Measurements from ENCODE around the gene NRAP. TPM values are rescaled to one million over a fixed set of nuclear protein-coding genes. Genes with fewer than 3 reads are reported as not detected.

Gene NRAP
- total and polyA plus RNA-seq, 2 experiments from 2014 or later: not detected

DNA sequence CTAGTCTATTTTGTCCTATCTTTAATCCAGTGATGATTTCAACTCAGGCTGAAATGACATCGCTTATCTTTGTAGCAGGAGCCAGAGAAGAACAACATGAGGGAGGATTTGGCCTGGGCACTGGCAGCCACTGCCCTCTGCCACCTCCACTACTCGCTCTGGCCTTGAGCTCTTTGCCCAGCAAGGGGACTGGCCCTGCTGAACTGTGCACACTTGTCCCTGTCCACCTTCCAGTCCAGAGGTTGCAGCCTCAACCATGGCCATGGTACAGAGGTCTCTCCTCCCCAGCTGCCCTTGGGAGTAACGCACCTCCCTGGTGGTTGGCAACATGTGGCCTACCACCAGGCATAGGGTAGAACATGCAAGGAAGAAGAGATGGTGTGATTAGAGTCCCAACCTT is 102.6 kb downstream of the NRAP start:
- H4K20me1 ChIP-seq (replicated peaks; ENCODE audit: insufficient read depth): peaks cover 21% of the 10 kb centered on the region; the same call in 1 of the 2 replicates
- Mint-ChIP-seq H3K4me3 (no peak overlapping the region), H3K36me3 (ENCODE audit: low read depth) (no peaks in the 10 kb centered on the region; the same call in 2 of the 3 replicates), H3K9me3 (no peaks in the 10 kb centered on the region), H3K27me3 (ENCODE audit: insufficient read depth, low read depth, poor library complexity) (peaks cover 78% of the 10 kb centered on the region), H3K27ac (no peak overlapping the region), H3K4me1 (peaks cover 42% of the 10 kb centered on the region)
- ATAC-seq: no peak
- peaks cover 75% of the 10 kb centered on the region for H3K27me3 ChIP-seq (ENCODE audit: insufficient read depth)
- no peaks in the 10 kb centered on the region for H3K79me2 ChIP-seq (replicated peaks; ENCODE audit: insufficient read depth)
- H3K27ac ChIP-seq (ENCODE audit: low read depth): no peak overlapping the region
- TF ChIP-seq, protein P1, sequence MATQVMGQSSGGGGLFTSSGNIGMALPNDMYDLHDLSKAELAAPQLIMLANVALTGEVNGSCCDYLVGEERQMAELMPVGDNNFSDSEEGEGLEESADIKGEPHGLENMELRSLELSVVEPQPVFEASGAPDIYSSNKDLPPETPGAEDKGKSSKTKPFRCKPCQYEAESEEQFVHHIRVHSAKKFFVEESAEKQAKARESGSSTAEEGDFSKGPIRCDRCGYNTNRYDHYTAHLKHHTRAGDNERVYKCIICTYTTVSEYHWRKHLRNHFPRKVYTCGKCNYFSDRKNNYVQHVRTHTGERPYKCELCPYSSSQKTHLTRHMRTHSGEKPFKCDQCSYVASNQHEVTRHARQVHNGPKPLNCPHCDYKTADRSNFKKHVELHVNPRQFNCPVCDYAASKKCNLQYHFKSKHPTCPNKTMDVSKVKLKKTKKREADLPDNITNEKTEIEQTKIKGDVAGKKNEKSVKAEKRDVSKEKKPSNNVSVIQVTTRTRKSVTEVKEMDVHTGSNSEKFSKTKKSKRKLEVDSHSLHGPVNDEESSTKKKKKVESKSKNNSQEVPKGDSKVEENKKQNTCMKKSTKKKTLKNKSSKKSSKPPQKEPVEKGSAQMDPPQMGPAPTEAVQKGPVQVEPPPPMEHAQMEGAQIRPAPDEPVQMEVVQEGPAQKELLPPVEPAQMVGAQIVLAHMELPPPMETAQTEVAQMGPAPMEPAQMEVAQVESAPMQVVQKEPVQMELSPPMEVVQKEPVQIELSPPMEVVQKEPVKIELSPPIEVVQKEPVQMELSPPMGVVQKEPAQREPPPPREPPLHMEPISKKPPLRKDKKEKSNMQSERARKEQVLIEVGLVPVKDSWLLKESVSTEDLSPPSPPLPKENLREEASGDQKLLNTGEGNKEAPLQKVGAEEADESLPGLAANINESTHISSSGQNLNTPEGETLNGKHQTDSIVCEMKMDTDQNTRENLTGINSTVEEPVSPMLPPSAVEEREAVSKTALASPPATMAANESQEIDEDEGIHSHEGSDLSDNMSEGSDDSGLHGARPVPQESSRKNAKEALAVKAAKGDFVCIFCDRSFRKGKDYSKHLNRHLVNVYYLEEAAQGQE (IDR thresholded peaks at IDR 0.05; ENCODE audit: unreplicated experiment): no peak
- TF ChIP-seq EZH2 (IDR thresholded peaks at IDR 0.05; ENCODE audit: low read depth, unreplicated experiment) (no peak), NANOG (IDR thresholded peaks at IDR 0.05; ENCODE audit: borderline replicate concordance) (no peak), STAT1 (IDR thresholded peaks at IDR 0.05; ENCODE audit: unreplicated experiment) (no peak), EZH2phosphoT487 (IDR thresholded peaks at IDR 0.05; ENCODE audit: unreplicated experiment) (no peak)
- TF ChIP-seq, protein P2, sequence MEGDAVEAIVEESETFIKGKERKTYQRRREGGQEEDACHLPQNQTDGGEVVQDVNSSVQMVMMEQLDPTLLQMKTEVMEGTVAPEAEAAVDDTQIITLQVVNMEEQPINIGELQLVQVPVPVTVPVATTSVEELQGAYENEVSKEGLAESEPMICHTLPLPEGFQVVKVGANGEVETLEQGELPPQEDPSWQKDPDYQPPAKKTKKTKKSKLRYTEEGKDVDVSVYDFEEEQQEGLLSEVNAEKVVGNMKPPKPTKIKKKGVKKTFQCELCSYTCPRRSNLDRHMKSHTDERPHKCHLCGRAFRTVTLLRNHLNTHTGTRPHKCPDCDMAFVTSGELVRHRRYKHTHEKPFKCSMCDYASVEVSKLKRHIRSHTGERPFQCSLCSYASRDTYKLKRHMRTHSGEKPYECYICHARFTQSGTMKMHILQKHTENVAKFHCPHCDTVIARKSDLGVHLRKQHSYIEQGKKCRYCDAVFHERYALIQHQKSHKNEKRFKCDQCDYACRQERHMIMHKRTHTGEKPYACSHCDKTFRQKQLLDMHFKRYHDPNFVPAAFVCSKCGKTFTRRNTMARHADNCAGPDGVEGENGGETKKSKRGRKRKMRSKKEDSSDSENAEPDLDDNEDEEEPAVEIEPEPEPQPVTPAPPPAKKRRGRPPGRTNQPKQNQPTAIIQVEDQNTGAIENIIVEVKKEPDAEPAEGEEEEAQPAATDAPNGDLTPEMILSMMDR (conservative IDR thresholded peaks at IDR 0.05; ENCODE audit: low read depth in 2 of 2): no peak
- H3K4me3 ChIP-seq: no peak overlapping the region
- peaks cover 33% of the 10 kb centered on the region; the same call in 1 of the 2 replicates for H3K4me1 ChIP-seq (ENCODE audit: insufficient read depth)
- DNase-seq (ENCODE audit: low spot score): no peak
- H2AFZ ChIP-seq: no peak overlapping the region
- no peaks in the 10 kb centered on the region for H3K9me2 ChIP-seq (ENCODE audit: insufficient read depth)
- no peaks in the 10 kb centered on the region for H3K36me3 ChIP-seq (ENCODE audit: insufficient read depth)
- no peak overlapping the region for H3K4me2 ChIP-seq
- no peaks in the 10 kb centered on the region for H3F3A ChIP-seq (replicated peaks; ENCODE audit: low read depth)

DNA sequence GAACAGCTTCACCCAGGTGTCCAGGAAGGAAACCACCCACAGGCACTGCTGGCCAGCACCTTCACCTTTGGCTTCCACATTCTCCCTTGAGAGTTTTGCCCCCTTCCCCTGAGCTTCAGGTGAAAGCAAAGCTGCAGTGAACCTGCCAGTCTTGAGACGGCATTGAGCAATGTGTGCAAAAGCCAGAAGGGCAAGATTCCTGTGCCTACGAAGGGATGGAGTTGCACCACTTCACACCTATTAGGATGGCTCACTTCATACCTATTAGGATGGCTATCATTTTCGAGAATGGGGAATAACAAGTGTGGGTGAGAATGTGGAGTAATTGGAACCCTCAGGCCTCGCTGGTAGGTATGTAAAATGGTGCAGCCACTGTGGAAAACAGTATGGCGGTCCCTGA is 103.8 kb downstream of the NRAP start:
- TF ChIP-seq EZH2phosphoT487 (IDR thresholded peaks at IDR 0.05; ENCODE audit: unreplicated experiment) (no peak), CREB1 (CRISPR knock-in tag; IDR thresholded peaks at IDR 0.05; ENCODE audit: low read depth) (no peak), ZNF331 (CRISPR knock-in tag; IDR thresholded peaks at IDR 0.05; ENCODE audit: low read depth) (no peak), EZH2 (IDR thresholded peaks at IDR 0.05; ENCODE audit: low read depth, unreplicated experiment) (no peak), NANOG (IDR thresholded peaks at IDR 0.05; ENCODE audit: borderline replicate concordance) (no peak), STAT1 (IDR thresholded peaks at IDR 0.05; ENCODE audit: unreplicated experiment) (no peak)
- H3K36me3 Mint-ChIP-seq (ENCODE audit: low read depth): no peaks in the 10 kb centered on the region; the same call in 2 of the 3 replicates
- H4K20me1 ChIP-seq (replicated peaks; ENCODE audit: insufficient read depth): peaks cover 21% of the 10 kb centered on the region; the same call in 1 of the 2 replicates
- H3K4me2 ChIP-seq: no peak overlapping the region
- H3K36me3 ChIP-seq (ENCODE audit: insufficient read depth): no peaks in the 10 kb centered on the region
- DNase-seq (ENCODE audit: low spot score): no peak
- H3K27me3 ChIP-seq (ENCODE audit: insufficient read depth): peaks cover 87% of the 10 kb centered on the region
- H3K27ac ChIP-seq (ENCODE audit: low read depth): no peak overlapping the region
- H3K27me3 Mint-ChIP-seq (ENCODE audit: insufficient read depth, low read depth, poor library complexity): peaks cover 89% of the 10 kb centered on the region
- H3K4me1 Mint-ChIP-seq: peaks cover 33% of the 10 kb centered on the region
- no peak overlapping the region for H3K4me3 ChIP-seq
- no peak overlapping the region for H3K27ac Mint-ChIP-seq
- no peaks in the 10 kb centered on the region for H3K79me2 ChIP-seq (replicated peaks; ENCODE audit: insufficient read depth)
- H3K4me3 Mint-ChIP-seq: no peak overlapping the region
- no peaks in the 10 kb centered on the region for H3K9me2 ChIP-seq (ENCODE audit: insufficient read depth)
- H2AFZ ChIP-seq: no peak overlapping the region
- no peak for ATAC-seq
- peaks cover 26% of the 10 kb centered on the region; the same call in 1 of the 2 replicates for H3K4me1 ChIP-seq (ENCODE audit: insufficient read depth)
- H3K9me3 Mint-ChIP-seq: no peaks in the 10 kb centered on the region
- no peaks in the 10 kb centered on the region for H3F3A ChIP-seq (replicated peaks; ENCODE audit: low read depth)

Data from GM23338 (cell line).